Measurements from ENCODE around the gene B4GALT1.
"Not testable (repeated sequence)": the region's sequence is repeated elsewhere in the genome, so short reads cannot be mapped to it uniquely, and the experiment has no call there.

Gene B4GALT1

DNA sequence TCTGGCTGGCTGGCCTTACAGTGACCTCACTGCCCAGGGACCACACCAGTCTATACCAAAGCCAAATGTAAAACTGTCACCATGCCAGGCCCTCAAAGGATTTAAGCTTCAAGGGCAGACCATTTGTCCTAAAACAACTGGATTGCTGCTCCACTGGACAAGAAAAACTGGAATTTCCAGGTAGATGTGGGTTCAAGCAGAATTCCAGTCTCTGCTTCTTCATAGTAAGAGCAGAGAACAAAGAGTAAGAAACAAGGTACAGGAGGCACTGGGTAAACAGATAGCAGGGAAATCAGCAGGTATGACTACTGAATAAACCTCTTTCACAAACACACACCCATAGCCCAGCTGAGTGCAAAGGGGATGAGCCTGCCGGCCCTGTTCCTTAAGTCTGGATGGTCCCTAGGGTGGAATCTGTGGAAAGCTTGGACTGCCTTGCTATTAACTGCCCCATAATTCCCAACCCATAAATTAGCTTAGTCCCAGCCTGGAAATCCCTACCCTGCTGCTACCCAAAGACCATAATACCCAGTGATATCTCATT is 5.5 kb downstream of the B4GALT1 start:
- DNase-seq, result no peak

DNA sequence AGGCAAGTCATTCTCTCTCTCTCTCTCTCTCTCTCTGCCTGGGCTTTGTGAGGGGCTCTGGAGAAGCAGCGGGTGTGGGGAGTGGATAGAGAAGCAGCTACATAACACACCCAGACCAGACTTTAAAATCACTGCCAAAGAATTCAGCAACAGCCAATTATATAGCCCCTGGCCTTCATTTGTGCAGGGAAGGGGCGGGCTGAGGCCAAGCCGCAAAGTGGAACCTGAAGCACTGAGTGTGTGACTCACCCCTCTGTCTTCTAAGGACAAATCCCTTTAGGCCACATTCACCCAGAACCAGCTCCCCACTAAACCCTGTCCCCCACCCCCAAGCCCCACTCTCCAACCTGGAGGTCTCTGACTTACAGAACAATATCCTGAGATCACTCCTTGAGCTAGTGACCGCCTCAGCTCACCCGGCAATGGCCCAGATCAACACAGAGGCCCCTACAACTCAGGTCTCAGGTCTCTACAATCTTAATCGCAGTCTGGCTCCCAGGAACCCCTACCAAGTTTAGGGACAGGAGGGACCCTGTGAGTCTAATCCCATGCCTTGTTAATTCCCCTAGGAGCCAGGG is 6.0 kb downstream of the B4GALT1 start:
- peak; percentile 64 for DNase-seq

DNA sequence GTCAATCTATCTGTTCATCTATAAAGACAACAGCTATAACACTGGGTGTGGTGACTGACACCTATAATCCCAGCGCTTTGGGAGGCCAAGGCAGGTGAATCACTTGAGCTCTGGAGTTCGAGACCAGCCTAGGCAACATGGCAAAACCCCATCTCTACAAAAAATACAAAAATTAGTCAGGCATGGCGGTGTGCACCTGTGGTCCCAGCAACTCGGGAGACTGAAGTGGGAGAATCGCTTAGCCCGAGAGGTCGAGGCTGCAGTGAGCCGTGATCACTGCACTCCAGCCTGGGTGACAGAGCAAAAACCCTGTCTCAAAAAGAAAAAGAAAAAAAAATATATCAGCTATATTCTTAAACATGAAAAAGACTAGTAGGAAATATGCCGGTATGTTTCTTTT is 6.7 kb downstream of the B4GALT1 start:
- not testable (repeated sequence) for DNase-seq

DNA sequence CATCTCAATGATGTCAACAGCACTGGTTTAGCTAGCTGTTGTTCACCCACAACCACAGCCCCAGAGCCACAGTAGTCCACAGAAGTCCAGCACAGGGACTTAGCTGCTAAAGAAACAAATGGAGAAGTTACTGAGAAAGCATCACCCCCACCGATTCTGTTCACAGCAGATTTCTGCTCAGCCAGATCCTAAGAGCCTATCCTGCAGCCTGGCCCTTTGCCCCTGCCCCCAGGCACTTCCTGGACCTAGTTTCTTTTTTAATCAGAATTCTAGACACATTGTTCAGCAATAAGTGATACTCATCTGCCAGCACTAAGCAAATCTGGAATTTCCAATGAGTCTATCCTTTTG is 7.4 kb downstream of the B4GALT1 start:
- peak; percentile 77 for DNase-seq

DNA sequence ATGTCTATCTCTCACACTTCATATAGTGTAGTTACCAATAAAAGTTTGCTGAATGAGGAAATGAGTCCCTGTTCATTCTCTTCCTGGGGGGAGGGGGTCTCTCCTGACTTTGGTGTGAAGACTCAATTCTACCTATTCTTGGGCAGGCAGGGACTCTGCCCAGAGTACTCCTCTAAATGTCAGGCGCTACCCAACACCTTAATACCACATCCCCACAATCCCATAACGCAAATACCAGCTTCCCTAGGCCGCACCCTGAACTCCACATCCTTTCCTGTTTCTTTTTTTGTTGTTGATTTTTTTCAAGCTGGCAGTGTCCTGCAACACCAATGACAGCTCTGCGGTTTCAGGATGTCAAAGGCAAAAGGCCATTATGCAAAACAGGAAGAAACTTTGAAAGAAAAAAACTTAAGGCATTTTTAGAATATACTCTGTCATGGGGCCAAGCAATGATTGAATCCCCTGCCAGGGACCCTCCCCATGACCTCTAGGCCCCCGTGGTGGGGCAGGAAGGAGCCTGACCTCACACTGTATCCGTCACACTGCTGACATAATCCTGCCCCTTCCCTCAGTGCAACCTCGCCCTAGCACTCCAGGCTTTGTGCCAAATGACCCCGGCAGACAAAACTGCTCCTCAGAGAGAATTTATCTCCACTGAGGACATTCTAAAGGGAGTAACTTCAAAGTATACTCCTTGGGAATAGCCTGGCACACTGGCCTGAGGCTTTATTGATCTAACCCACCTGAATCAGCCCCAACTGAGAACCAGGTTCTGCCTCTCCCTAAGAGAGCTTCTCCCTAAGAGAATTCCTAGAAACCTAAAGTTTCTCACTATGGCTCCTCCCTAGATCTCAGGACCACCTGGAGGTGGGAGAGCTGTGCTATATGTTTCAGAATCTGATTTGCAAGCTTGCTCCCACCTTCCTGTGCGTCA is 8.0 kb downstream of the B4GALT1 start:
- peak; percentile 40 for DNase-seq

DNA sequence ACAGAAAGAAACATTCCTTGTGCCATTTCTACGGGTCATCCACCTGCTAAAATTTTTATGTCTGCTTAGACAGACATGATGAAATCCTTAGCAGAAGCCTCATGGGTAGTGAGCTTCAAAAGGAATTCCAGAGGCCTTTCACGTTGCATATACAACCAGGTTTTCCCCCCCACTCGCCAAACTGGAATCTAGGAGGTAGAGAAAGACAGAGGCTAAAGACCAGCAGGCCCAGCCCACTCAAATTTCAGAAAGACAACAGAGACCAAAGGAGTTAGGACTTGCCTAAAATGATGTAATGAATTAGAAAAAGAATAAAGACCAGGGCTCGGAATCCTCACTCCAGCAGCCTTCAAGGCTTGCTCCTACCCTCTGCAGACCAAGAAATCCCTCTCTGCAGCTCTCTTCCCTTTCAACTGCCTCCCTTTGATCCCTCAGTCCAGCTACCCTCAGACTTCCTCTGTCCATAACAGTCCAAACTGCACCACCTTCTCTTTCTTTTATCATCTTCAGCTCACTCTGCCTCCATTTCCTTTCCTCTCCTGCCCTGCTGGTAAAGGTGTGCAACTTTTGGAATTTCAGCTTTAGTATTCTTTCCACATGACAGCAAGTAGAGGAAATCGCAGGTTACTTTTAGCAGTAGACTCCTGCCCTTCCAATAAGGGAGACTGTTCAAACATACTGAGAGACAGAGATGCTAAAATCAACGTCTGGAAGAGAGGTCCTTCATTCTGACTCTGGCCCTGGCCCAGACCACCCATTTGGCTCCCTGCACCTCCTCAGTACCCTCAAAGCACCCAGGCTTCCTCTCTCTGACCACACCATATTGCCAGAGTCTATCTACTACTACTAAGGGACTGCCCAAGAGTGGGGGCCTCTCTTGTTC is 8.9 kb downstream of the B4GALT1 start:
- DNase-seq, result no peak

DNA sequence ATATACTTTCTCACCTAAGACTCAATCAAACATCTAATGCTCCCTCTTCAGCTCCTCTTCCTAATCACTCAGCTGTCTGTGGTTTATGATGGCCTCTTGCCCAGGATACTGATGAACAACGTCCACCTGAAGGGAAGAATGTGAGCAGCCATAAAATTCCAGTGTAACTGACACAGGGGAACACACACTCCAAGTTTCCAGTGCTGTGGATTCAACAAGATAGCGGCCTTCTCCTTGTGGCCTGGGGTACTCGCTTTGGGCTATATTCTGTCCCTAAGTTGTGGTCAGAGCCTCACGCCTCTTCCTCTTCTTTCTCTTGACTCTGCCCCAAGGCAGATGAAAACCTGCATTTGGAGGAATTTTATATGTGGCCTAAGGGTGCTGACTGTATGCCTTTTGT is 11.7 kb downstream of the B4GALT1 start:
- no peak for DNase-seq

DNA sequence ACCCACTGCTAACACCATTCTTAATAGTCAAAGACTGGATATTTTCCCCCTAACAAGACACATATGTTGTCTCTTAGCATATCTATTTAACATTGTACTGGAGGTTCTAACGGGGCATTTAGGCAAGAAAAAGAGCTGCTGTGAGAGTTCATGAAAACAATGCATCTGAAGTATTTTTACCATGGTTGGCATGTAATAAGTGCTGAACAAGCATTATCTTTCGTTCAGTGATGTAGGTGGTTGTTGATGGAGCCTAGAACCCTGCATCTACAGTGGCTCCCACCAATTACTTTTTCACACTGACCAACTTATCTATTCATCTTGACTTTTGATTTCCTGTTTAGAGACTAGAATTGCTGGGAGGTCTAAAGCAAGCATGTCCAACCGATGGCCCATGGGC is 12.8 kb downstream of the B4GALT1 start:
- no peak for DNase-seq

DNA sequence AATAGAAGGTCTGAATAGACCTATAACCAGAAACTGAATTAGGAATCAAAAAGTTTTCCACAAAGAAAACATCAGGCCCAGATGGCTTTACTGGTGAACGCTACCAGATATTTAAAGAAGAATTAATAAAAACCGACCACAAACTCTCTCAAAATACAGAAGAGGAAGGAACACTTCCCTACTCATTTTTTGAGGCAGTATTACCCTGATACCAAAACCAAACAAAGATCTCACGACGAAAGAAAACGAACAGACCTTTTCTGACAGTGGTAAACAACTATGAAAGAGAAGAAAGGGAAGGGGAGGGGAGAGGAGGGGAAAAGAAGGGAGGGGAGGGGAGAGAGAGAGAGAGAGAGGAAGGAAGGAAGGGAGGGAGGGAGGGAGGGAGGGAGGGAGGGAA is 13.5 kb downstream of the B4GALT1 start:
- no peak for DNase-seq

DNA sequence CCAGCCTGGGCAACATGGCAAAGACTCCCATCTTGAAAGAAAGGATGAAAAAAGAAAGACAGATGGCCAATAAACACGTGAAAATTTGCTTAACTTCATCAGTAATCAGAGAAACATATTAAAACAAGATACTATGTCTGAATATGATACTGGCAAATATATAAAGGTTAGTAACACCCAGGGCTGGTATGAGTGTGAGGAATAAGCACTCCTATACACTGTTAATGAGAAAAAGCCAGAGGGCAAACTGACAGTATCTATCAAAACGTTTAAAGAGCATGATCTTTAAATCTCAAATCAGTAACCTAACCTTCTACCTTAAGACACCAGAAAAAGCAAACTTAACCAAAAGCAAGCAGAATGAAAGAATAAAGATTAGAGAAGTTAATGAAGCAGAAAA is 14.1 kb downstream of the B4GALT1 start:
- no peak for DNase-seq

DNA sequence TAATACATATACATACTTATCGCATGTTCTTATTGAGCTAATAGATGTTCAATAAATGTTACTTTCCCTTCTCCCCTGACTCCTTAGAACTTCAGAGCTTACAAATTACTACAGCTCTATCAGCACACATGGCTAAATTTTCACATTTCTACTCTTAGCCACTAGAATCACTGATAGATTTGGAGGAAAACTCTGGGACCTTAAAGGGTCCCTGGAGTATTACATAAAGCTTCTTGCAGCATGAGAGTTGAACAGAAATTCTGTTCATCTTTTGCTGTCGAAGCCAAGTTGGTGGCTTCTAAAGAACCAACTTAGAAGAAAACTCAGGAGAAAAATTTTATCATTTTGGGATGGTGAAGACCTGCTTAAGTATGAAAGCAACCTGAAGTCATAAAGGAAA is 15.5 kb downstream of the B4GALT1 start:
- DNase-seq, result no peak

DNA sequence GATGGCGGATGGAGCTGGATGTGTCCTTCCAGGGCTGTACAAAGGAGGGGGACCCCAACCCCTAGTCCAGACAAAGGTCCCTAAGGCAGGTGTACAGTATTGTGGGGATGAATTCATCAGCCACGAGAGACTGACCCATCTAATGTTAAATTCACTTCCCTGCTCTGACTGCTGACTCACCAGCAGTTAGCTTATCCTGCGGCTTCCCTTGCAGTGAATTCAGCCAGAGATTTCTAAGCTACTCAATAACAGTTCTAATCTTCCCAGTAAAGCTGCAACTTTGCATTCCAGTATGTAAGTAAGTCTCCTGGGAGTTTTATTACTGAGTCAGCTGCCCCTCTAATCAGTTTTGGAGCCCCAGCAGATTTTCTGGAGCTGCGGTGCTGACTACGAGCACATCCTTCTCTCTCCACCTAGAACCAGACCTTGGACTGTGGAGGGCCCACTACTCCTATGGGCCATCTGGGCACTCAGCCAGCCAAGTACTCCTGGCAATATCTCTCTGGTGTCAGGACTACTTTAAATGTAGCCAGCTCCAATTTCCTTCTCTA is 16.1 kb downstream of the B4GALT1 start:
- no peak for DNase-seq

DNA sequence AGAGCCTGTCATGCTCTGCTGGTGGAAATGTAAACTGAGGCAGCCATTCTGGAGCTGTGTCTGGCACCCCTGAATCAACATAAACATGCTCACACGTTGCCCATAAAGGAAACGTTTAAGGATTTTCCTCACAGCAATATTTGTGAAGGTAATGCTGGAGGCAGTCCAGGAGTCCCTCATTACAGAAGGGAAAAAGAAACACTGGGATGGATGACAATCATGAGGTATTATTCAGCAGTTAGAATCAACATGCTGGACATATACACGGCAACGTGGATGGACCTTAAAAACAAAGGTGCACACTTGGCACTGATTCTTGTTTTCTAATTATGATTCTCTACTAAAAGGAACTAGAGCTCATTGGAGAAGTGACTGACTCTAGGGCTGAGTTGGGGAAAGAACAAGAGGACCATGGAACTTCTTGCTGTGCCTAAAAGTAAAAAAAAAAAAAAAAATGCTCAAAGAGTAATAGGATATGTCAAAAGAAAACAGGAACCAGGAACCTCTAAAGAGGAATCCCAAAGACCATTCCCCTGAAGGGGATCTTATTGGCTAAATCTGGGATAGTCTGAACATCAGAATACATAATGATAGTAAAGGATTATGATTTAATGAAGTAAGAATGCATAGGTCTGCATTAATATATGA is 18.6 kb downstream of the B4GALT1 start:
- DNase-seq, result no peak

DNA sequence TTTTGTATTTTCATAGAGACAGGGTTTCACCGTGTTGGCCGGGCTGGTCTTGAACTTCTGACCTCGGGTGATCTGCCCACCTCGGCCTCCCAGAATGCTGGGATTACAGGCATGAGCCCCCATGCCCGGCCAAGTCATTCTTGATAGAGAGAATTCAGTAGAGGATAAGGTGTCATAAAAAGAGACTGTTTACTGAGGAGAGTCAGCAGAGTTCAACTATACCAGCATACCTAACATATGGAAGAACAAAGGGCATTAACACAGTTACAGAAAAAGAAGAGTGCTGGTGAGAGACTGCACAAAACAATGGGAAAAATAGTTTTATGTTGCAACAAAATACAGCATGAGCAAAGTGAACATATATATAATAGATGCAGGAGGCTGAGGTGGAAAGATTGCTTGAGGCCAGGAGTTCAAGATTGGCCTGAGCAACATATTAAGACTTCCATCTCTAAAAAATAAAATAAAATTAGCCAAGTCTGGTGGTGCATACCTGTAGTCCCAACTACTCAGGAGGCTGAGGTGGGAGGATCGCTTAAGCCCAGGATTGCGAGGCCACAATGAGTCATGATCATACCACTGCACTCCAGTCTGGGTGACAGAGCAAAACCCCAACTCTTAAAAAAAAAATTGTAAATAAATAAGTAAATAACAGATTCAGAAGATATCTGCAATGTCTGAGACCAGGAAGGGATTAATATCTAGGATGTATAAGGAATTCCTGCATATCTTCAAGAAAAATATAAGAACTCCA is 19.5 kb downstream of the B4GALT1 start:
- no peak for DNase-seq

DNA sequence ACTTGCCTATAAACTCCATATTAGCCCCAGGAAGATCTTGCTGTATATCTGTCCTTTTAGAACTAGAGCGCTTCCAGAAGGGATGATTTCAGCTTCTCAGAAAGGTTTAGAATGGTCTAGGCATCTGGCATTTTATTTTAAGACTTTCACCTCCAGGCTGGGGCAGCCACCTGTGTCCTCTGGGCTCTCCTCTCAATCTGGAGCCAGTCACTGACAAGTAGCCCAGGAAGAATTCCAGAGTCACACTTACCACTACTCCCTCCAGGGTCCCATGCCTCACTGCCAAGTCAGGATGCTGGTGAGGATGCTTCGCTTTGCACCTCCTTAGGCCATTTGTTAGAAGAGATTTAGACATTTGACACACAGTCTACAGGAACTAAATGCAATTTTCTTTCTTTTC is 20.8 kb downstream of the B4GALT1 start:
- no peak for DNase-seq

DNA sequence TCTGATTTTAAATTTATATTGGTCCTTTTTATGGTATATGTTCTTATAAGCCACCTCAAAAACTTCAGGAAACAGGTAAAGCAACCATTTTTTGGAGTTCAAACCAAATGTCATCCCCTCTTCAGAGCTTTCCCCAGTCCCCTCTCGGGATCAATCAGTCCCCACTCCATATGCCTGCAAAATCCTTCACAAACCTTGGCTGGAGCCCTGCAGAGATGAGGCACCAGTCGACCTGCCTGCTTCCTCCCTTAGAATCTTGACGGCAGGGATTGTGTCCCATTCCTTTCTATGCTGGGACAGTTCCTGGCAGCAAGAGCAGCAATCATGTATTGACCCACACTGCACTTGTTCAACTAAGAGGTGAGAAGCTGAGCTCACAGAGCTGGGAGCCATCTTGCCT is 22.6 kb downstream of the B4GALT1 start:
- no peak for DNase-seq

DNA sequence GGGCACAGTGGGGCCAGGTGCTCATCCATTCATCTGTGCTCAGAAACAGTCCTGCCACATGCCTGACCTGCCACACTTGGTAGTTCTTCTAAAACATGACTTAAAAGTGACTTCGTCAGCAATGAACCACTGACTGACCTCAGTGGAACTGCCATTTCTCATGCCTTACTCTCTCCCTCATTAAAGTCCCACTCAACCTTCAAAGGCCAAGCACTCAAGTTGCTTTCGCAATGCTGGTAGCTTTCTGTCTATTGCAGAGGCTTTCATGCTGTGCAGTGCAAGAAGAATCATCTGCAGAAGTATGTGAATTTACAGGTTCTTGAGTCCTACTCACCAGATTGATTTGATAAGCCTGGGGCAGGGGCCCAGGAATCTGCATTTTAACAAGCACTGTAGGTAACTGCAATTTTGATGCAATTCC is 23.9 kb downstream of the B4GALT1 start:
- no peak for DNase-seq

DNA sequence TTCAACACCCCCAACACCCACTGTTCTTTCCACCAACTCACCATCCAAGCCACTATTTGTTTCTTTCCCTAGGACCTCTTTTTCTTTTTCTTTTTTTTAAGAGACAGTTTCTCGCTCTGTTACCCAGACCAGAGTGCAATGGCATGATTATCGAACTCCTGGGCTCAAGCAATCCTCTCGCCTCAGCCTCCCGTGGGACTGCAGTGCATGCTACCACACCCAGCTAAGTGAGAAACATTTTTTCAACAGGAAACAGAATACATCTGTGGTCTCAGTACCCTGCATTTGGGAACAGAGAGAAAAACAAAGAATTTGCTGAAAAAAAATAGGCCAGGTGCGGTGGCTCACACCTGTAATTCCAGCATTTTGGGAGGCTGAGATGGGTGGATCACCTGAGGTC is 24.6 kb downstream of the B4GALT1 start:
- no peak for DNase-seq

DNA sequence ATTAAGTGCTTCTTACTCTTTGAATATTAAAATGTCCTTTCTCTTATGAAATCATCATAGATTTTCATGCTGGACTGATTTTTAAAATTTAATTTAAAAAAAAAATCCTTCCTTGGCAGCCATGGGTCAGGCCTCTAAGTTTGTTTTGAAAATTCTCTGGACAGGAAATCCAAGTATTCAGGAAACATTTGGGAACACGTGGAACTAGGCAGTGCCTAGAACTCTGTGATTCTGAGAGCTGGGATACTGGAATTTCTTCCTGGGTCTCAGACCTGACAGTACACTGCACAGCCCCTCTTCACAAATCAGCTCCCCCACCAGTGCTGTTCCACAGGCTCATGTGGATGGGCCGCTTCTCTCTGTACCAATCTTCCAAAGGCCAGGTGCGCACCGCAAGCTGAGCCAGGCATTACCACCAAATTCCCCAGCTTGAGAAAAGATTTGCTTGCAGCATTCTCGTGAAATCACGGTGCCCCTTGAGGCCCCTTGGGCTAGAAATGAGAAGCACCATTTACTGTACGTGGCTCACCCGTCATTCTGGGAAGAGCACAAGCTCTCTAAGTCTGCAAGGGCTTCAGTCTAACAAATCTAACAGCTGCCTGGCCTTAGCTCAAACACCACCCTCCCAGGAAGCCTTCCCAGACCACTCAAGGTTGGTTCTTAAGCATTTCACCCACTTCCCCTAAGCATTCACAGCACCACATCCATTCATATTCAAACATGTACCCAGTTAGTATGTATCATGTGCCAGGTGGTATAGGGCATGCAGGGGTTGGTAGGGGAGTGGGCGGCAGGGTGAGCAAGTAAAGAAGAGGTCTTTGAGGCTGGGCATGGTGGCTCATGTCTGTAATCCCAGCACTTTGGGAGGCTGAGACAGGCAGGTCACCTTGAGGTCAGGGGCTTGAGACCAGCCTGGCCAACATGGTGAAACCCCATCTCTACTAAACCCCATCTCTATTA is 26.5 kb downstream of the B4GALT1 start:
- peak; percentile 34 for DNase-seq

DNA sequence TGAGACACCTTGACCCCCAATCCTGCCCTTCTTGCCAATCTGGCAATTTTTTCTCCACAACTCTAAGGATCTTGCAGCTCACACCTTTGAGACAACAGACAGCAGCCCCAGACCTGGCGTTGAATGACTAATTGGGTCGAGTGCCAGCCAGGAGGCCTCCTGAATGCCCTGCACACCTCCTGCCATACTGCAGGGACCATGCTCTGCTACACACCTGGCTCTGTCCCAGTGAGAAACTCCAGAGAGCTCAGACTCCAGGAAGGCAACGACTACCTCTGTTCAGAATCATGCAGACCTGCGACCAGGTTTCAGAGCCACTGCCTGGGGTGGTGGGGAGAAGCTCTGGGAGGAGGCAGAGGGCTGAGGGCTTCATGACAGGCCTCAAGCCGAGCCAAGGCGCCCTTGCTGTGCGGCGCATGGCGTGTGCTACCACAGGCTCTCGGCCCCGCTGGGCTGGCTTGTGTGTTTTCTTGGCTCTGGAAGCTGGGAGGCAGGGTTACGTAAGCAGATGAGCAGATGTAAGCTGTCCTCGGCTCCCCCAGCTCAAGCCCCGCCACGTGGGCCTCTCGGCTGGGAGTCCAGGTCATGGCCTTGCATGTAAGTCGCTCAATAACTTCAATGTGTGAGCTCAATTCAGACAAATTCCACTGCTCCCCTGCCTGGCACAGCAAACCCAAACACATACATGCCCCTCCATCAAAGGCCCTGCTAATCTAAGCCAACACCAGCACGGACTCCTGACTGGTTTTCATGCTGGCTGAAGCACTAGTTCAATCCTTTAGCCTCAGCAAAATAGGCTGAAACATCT is 27.5 kb downstream of the B4GALT1 start:
- DNase-seq, result no peak

All from stimulated activated CD4-positive, alpha-beta T cell treated with anti-CD3 and anti-CD28 coated beads, Interleukin-15, amount 100 ng/mL, for 24 hours (primary cell).